DMS 273 treated with DMSO at 0.1 percent for 48 hours (cell line): ENCODE data around the gene MSH3.
A peak's percentile ranks its signal among the peaks of the same experiment; 100 is the strongest.

Source experiments
- DNase-seq: peaks from one replicate; lab custom pipeline; 2025; lab: John Stamatoyannopoulos, UW

Gene MSH3

GRCh38 chr5:80654391-80655230 lies at the start of gene MSH3, which contains the start of gene DHFR:
TSS of gene MSH3 (plus strand) at chr5:80654652. CDS start at chr5:80654728, 76 bp downstream.
TSS of gene DHFR (minus strand) at chr5:80654983. CDS start at chr5:80654489, 494 bp downstream.
- DNase-seq, result peak; percentile 85

- DNase-seq, result no peak
Observed at GRCh38 chr5:80607343-80607742, 47.1 kb upstream of the MSH3 start.

GRCh38 chr5:80607832-80608231 lies 46.6 kb upstream of the MSH3 start:
- no peak for DNase-seq

- no peak for DNase-seq
Observed at GRCh38 chr5:80608731-80609130, 45.7 kb upstream of the MSH3 start.

GRCh38 chr5:80609692-80610091 lies 44.8 kb upstream of the MSH3 start:
- no peak for DNase-seq

GRCh38 chr5:80615266-80615914 lies 39.1 kb upstream of the MSH3 start:
- DNase-seq, result no peak

- no peak for DNase-seq
Observed at GRCh38 chr5:80618438-80618837, 36.0 kb upstream of the MSH3 start.

- no peak for DNase-seq
Observed at GRCh38 chr5:80619086-80619485, 35.4 kb upstream of the MSH3 start.

- no peak for DNase-seq
Observed at GRCh38 chr5:80620211-80620610, 34.2 kb upstream of the MSH3 start.

GRCh38 chr5:80622756-80623155 lies 31.7 kb upstream of the MSH3 start:
- no peak for DNase-seq

GRCh38 chr5:80623999-80624398 lies 30.5 kb upstream of the MSH3 start:
- DNase-seq, result no peak

- no peak for DNase-seq
Observed at GRCh38 chr5:80625230-80625629, 29.2 kb upstream of the MSH3 start.

GRCh38 chr5:80629281-80629680 lies 25.2 kb upstream of the MSH3 start:
- DNase-seq, result no peak

- DNase-seq, result no peak
Observed at GRCh38 chr5:80631278-80632259, 22.9 kb upstream of the MSH3 start.

GRCh38 chr5:80632700-80633099 lies 21.8 kb upstream of the MSH3 start:
- DNase-seq, result no peak

GRCh38 chr5:80634193-80634592 lies 20.3 kb upstream of the MSH3 start:
- no peak for DNase-seq

GRCh38 chr5:80641353-80641752 lies 13.1 kb upstream of the MSH3 start:
- DNase-seq, result no peak

GRCh38 chr5:80644900-80645299 lies 9.6 kb upstream of the MSH3 start:
- DNase-seq, result no peak

GRCh38 chr5:80646926-80647325 lies 7.5 kb upstream of the MSH3 start:
- no peak for DNase-seq

GRCh38 chr5:80653502-80653901 lies 950 bp upstream of the MSH3 start:
- no peak for DNase-seq

GRCh38 chr5:80654054-80654390 lies 430 bp upstream of the MSH3 start:
- DNase-seq, result no peak

GRCh38 chr5:80655231-80655774 lies 851 bp downstream of the MSH3 start:
- no peak for DNase-seq
